ENCODE measurements around the gene TBC1D22A.

- TF ChIP-seq CTCF (IDR thresholded peaks at IDR 0.05): no peak
- no peak for TF ChIP-seq SIN3A (IDR thresholded peaks at IDR 0.05; ENCODE audit: borderline replicate concordance, low read depth, low read length)
Observed at GRCh38 chr22:46992121-46992731, 229.8 kb downstream of the TBC1D22A start.
